ENCODE data around the gene CCDC159. TPM values are rescaled to one million over a fixed set of nuclear protein-coding genes. Genes with fewer than 3 reads are reported as not detected.

The CCDC159 gene
- total and polyA plus RNA-seq, 2 of the 13 experiments (the other 11 are each of a cell fraction or from before 2014, with no cell fraction given): 1.7 to 6.3 TPM

DNA sequence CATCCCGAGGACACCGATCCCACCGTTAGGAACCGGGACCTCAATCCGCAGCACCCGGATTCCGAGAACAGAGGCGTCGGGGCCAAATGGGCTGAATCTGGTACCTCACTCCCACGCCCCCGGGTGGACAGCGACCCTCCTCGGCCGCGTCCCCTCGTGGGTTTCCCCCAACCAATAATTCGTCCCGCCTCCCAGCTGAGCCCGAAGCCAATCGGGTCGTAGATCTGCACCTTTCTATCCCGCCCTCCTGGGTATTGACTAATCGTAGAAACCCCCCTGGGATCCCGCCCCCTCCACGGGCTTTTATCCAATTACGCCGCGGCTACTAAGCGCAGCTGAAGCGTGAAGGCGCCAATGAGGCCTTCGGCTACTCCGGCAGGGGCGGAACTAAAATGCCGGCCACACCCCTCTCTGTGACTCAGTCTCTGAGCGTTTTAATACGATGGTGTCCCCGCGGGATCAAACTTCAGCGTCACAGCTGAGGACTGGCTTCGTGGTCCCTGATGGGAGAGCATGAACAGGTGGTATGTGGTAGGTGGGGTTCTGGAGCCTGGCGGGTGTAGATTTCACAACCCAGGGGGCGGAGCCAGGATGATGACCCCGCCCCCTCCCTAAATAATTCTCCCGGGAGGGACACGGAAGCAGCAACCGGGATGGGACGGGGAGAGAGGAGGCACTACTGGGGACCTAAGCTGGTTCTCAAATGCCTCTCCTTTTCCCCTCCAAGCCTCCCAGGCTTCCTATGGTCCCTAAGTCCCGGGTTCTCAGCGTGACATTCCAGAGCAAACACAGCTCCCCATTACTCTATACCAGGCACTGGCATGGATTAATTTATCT lies at the start of gene CCDC159, which contains the start of gene TMEM205 (continued):
- peak; percentile 54; the same call in 1 of the 2 replicates for TF ChIP-seq NCOR1 (IDR thresholded peaks at IDR 0.05; ENCODE audit: borderline replicate concordance, low read length)
- no peak for TF ChIP-seq ZNF367 (CRISPR knock-in tag; IDR thresholded peaks at IDR 0.05; ENCODE audit: borderline replicate concordance)
- TF ChIP-seq, protein P1, sequence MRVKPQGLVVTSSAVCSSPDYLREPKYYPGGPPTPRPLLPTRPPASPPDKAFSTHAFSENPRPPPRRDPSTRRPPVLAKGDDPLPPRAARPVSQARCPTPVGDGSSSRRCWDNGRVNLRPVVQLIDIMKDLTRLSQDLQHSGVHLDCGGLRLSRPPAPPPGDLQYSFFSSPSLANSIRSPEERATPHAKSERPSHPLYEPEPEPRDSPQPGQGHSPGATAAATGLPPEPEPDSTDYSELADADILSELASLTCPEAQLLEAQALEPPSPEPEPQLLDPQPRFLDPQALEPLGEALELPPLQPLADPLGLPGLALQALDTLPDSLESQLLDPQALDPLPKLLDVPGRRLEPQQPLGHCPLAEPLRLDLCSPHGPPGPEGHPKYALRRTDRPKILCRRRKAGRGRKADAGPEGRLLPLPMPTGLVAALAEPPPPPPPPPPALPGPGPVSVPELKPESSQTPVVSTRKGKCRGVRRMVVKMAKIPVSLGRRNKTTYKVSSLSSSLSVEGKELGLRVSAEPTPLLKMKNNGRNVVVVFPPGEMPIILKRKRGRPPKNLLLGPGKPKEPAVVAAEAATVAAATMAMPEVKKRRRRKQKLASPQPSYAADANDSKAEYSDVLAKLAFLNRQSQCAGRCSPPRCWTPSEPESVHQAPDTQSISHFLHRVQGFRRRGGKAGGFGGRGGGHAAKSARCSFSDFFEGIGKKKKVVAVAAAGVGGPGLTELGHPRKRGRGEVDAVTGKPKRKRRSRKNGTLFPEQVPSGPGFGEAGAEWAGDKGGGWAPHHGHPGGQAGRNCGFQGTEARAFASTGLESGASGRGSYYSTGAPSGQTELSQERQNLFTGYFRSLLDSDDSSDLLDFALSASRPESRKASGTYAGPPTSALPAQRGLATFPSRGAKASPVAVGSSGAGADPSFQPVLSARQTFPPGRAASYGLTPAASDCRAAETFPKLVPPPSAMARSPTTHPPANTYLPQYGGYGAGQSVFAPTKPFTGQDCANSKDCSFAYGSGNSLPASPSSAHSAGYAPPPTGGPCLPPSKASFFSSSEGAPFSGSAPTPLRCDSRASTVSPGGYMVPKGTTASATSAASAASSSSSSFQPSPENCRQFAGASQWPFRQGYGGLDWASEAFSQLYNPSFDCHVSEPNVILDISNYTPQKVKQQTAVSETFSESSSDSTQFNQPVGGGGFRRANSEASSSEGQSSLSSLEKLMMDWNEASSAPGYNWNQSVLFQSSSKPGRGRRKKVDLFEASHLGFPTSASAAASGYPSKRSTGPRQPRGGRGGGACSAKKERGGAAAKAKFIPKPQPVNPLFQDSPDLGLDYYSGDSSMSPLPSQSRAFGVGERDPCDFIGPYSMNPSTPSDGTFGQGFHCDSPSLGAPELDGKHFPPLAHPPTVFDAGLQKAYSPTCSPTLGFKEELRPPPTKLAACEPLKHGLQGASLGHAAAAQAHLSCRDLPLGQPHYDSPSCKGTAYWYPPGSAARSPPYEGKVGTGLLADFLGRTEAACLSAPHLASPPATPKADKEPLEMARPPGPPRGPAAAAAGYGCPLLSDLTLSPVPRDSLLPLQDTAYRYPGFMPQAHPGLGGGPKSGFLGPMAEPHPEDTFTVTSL (CRISPR knock-in tag; IDR thresholded peaks at IDR 0.05; ENCODE audit: borderline replicate concordance): no peak
- no peak for TF ChIP-seq ZNF879 (CRISPR knock-in tag; IDR thresholded peaks at IDR 0.05)
- TF ChIP-seq ATF7 (IDR thresholded peaks at IDR 0.05): no peak
- TF ChIP-seq ATF7 (CRISPR knock-in tag; IDR thresholded peaks at IDR 0.05): no peak
- TF ChIP-seq XRCC5 (optimal IDR thresholded peaks at IDR 0.05; ENCODE audit: low read length): peak; percentile 27
- TF ChIP-seq, protein P2, sequence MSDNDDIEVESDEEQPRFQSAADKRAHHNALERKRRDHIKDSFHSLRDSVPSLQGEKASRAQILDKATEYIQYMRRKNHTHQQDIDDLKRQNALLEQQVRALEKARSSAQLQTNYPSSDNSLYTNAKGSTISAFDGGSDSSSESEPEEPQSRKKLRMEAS (IDR thresholded peaks at IDR 0.05): peak; percentile 68
- TF ChIP-seq ZNF569 (CRISPR knock-in tag; IDR thresholded peaks at IDR 0.05; ENCODE audit: borderline replicate concordance): no peak
- no peak for TF ChIP-seq MBNL3 (CRISPR knock-in tag; conservative IDR thresholded peaks at IDR 0.05)
- TF ChIP-seq, protein P3, sequence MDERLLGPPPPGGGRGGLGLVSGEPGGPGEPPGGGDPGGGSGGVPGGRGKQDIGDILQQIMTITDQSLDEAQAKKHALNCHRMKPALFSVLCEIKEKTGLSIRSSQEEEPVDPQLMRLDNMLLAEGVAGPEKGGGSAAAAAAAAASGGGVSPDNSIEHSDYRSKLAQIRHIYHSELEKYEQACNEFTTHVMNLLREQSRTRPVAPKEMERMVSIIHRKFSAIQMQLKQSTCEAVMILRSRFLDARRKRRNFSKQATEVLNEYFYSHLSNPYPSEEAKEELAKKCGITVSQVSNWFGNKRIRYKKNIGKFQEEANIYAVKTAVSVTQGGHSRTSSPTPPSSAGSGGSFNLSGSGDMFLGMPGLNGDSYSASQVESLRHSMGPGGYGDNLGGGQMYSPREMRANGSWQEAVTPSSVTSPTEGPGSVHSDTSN (CRISPR knock-in tag; IDR thresholded peaks at IDR 0.05): no peak
- peak; percentile 78 for TF ChIP-seq CEBPG (CRISPR knock-in tag; IDR thresholded peaks at IDR 0.05)
- TF ChIP-seq, protein P4, sequence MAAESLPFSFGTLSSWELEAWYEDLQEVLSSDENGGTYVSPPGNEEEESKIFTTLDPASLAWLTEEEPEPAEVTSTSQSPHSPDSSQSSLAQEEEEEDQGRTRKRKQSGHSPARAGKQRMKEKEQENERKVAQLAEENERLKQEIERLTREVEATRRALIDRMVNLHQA (CRISPR knock-in tag; IDR thresholded peaks at IDR 0.05): no peak
- TF ChIP-seq, protein P5, sequence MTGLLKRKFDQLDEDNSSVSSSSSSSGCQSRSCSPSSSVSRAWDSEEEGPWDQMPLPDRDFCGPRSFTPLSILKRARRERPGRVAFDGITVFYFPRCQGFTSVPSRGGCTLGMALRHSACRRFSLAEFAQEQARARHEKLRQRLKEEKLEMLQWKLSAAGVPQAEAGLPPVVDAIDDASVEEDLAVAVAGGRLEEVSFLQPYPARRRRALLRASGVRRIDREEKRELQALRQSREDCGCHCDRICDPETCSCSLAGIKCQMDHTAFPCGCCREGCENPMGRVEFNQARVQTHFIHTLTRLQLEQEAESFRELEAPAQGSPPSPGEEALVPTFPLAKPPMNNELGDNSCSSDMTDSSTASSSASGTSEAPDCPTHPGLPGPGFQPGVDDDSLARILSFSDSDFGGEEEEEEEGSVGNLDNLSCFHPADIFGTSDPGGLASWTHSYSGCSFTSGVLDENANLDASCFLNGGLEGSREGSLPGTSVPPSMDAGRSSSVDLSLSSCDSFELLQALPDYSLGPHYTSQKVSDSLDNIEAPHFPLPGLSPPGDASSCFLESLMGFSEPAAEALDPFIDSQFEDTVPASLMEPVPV (CRISPR knock-in tag; IDR thresholded peaks at IDR 0.05): 0 out of 2 replicates have a peak, but pooled peaks have one; percentile 32
- TF ChIP-seq, protein P6, sequence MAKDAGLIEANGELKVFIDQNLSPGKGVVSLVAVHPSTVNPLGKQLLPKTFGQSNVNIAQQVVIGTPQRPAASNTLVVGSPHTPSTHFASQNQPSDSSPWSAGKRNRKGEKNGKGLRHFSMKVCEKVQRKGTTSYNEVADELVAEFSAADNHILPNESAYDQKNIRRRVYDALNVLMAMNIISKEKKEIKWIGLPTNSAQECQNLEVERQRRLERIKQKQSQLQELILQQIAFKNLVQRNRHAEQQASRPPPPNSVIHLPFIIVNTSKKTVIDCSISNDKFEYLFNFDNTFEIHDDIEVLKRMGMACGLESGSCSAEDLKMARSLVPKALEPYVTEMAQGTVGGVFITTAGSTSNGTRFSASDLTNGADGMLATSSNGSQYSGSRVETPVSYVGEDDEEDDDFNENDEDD (CRISPR knock-in tag; IDR thresholded peaks at IDR 0.05; ENCODE audit: borderline replicate concordance): no peak; the same call in 1 of the 2 replicates
- TF ChIP-seq, protein P7, sequence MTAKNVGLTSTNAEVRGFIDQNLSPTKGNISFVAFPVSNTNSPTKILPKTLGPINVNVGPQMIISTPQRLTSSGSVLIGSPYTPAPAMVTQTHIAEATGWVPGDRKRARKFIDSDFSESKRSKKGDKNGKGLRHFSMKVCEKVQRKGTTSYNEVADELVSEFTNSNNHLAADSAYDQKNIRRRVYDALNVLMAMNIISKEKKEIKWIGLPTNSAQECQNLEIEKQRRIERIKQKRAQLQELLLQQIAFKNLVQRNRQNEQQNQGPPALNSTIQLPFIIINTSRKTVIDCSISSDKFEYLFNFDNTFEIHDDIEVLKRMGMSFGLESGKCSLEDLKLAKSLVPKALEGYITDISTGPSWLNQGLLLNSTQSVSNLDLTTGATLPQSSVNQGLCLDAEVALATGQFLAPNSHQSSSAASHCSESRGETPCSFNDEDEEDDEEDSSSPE (CRISPR knock-in tag; IDR thresholded peaks at IDR 0.05): peak; percentile 28; the same call in 1 of the 2 replicates
- peak; percentile 49; the same call in 1 of the 2 replicates for TF ChIP-seq ZFX (CRISPR knock-in tag; IDR thresholded peaks at IDR 0.05; ENCODE audit: low read depth)
